Heart right ventricle (tissue), 16 donors: Measurements from ENCODE around the gene NUPR2. TPM values are rescaled to one million over a fixed set of nuclear protein-coding genes. Genes with fewer than 3 reads are reported as not detected.

Source experiments
- ATAC-seq, 8 donors: fragments of 200-7000 bp; cut with Tn5 transposase; one replicate each; pipeline ENCODE4 v1.9.1; 2020; ENCODE audit warnings: mild to moderate bottlenecking in 8 of 8, moderate library complexity in 8 of 8, moderate number of reproducible peaks in 1 of 8
- DNase-seq, 2 donors: peaks; one replicate each; pipeline ENCODE4 v3.0.0-alpha.2; 2020
- H3K27ac ChIP-seq, 10 donors: fragments of 200-600 bp; sonication (generic) in 2 of 10; one replicate each; pipeline versions ENCODE4 v1.5.0 to v1.8.0; 2020 to 2022; ENCODE audit warnings: mild to moderate bottlenecking in 3 of 10
- H3K27me3 ChIP-seq, 7 donors: fragments of 200-600 bp; one replicate each; pipeline ENCODE4 v1.8.0; 2021 to 2022; ENCODE audit warnings: mild to moderate bottlenecking in 2 of 7
- H3K36me3 ChIP-seq, 9 donors: fragments of 200-600 bp; sonication (generic) in 1 of 9; one replicate each; pipeline versions ENCODE4 v1.5.0 to v1.8.0; 2020 to 2022; ENCODE audit warnings: mild to moderate bottlenecking in 2 of 9
- H3K4me1 ChIP-seq, 9 donors: fragments of 200-600 bp; sonication (generic) in 1 of 9; one replicate each; pipeline versions ENCODE4 v1.5.0 to v1.8.0; 2020 to 2022; ENCODE audit warnings: mild to moderate bottlenecking in 4 of 9
- H3K4me3 ChIP-seq, 10 donors: fragments of 200-600 bp; sonication (generic) in 2 of 10; one replicate each; pipeline versions ENCODE4 v1.5.0 to v1.8.0; 2020 to 2022; ENCODE audit warnings: mild to moderate bottlenecking in 7 of 10, moderate library complexity in 2 of 10
- H3K9me3 ChIP-seq, 11 donors: fragments of 200-600 bp in 10 of 11; sonication (generic) in 2 of 11; one replicate each; pipeline versions ENCODE4 v1.5.0 to v1.8.0; 2013 to 2022; ENCODE audit warnings: mild to moderate bottlenecking in 2 of 11, control low read depth in 1 of 11, moderate library complexity in 1 of 11
- WGBS, 2 donors: extraction: QIAGEN DNeasy Blood & Tissue Kit; methylation state at CpG; one replicate each; pipeline ENCODE4 v1.1.7; 2013; ENCODE audit warnings: inconsistent platforms in 1 of 2; 5-methylcytosine and 5-hydroxymethylcytosine counted together
- intact Hi-C, 10 donors: fragments of 100-400 bp; cut with DNase I; formaldehyde crosslinking; loops; one replicate each; pipeline versions ENCODE4 v1.11.1 to v1.14.2; 2022
- polyA plus RNA-seq, 2 donors: library from polyadenylated mRNA; stranded (reverse); fragments of 200-250 nt; gene quantifications; one replicate each; pipeline ENCODE4 v1.2.3, GENCODE V29; 2013
- total RNA-seq, 10 donors: library from RNA; stranded (reverse); fragmentation: NEBNext Ultra II Directional in 3 of 10; extraction: Animal tissue kit (Norgen Biotek cat#: 25700) in 3 of 10; gene quantifications; one replicate each; pipeline versions ENCODE4 v1.2.1 to v1.2.4, GENCODE V29; 2021 to 2023
- TF ChIP-seq, protein P1 (sequence below), 9 donors: fragments of 200-600 bp; sonication (generic) in 2 of 9; IDR thresholded peaks; one replicate each; pipeline versions ENCODE4 v1.5.0 to v1.8.0; 2021 to 2022; ENCODE audit warnings: antibody characterized with exemption in 9 of 9, mild to moderate bottlenecking in 5 of 9, moderate library complexity in 1 of 9
- donor health status: Arrhythmogenic right ventricular cardiomyopathy.
- donor health status: ischemic (EF 13 %, LVEDD 7.1; RV severe dilation, severe dysfunction).
- donor health status: healthy with polysubstance abuse.
- donor health status: DM: no; HTN: yes; CAD: no.
- donor health status: DM: no; HTN: no; CAD: no.
- donor health status: ischemic (EF 25% LVEDD 6.9; RV normal size, moderate dysfunction).
- donor health status: ischemic (EF 25% LVEDD 5.7; RV mildly dilated, moderate dysfunction).
- donor health status: healthy.
- donor health status: DM: yes; HTN: yes; CAD: no.
- donor health status: Ischemic cardiomyopathy.
- donor health status: ischemic (EF 35%, LVEDD 5.7; RV mildly dilated, moderate dysfunction).
- donor health status: nonischemic (EF 11% LVEDD 7.7; RV severe dilation, severe dysfunction).
- donor health status: DM: yes; HTN: yes; CAD: no.
- donor health status: PGD.
- donor health status: ischemic (EF 29% LVEDD 5.4; RV normal size, mild dysfunction).
- donor health status: nonischemic (EF 23%, LVEDD 6.1; RV moderate dilation, normal function).

Gene NUPR2
- total and polyA plus RNA-seq, 12 donors = not detected

DNA sequence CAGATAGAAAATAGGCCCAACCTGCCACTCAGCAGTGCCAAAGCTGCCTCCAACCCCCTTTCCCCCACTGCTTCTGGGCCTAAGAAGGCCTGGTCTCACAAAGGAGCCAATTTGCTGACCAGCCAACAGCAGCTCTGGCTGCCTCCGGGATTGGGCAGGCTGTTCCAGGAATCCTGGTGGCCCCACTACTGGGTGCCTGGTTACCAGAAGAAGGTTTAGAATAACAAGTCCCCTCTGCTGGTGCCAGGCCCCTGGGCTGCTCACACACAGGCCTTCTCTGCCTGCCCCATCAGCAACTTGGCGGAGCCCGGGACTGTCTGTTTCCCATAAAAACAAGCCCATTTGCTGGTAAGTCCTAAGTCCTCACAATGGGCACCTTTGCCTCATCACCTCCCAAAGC, 24.6 kb downstream of the NUPR2 start:
- TF ChIP-seq, protein P1, sequence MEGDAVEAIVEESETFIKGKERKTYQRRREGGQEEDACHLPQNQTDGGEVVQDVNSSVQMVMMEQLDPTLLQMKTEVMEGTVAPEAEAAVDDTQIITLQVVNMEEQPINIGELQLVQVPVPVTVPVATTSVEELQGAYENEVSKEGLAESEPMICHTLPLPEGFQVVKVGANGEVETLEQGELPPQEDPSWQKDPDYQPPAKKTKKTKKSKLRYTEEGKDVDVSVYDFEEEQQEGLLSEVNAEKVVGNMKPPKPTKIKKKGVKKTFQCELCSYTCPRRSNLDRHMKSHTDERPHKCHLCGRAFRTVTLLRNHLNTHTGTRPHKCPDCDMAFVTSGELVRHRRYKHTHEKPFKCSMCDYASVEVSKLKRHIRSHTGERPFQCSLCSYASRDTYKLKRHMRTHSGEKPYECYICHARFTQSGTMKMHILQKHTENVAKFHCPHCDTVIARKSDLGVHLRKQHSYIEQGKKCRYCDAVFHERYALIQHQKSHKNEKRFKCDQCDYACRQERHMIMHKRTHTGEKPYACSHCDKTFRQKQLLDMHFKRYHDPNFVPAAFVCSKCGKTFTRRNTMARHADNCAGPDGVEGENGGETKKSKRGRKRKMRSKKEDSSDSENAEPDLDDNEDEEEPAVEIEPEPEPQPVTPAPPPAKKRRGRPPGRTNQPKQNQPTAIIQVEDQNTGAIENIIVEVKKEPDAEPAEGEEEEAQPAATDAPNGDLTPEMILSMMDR (IDR thresholded peaks at IDR 0.05) = no peak
- Histone ChIP-seq H3K27me3 (no peaks in the 10 kb centered on the region), H3K4me3 (peak overlapping the region in 8 of 10 donors; percentile 25 to 49 (median 42)), H3K4me1 (peaks cover 3 to 33% (median 25%) of the 10 kb centered on the region in 9 donors), H3K27ac (peak overlapping the region; percentile 74 to 92 (median 84)), H3K9me3 (no peaks in the 10 kb centered on the region), H3K36me3 (peaks cover 0 to 30% (median 12%) of the 10 kb centered on the region in 9 donors)
- intact Hi-C loops = loop anchor here in 1 of 10 donors (1.0 kb wide), 1 partner anchor 12 kb away; no protein-coding TSS in a partner anchor
- ATAC-seq = peak; percentile 78 to 95 (median 90)
- 51 to 63% methylated on average over 3 of the region's 3 CpGs for WGBS, 2 donors
- DNase-seq = peak; percentile 70 to 78

DNA sequence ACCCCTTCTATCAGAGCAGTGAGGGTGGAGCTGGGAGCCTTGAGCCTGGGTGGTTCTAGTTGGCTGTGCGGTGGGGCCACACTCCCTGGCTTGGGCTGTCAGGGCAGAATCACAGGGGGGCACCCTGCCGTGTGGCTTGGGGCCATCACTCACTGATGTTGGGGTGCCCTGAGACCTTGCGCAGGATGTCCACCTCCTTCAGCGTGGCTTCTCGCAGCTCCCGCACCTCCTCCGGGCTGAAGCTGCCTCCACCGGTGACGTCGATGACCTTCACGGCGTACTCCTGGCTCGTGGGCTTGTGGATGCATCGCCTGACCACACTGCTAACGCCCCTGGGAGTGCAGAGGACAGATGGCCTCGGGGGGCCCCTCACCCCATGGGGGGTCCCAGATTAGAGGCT, 28.8 kb downstream of the NUPR2 start:
- DNase-seq (no peak), ATAC-seq (no peak)
- Histone ChIP-seq H3K4me1 (peaks cover 4 to 37% (median 21%) of the 10 kb centered on the region in 9 donors), H3K27me3 (no peaks in the 10 kb centered on the region), H3K4me3 (no peak overlapping the region), H3K36me3 (peaks cover 0 to 60% (median 21%) of the 10 kb centered on the region in 9 donors), H3K27ac (no peak overlapping the region), H3K9me3 (no peaks in the 10 kb centered on the region)
- 85 to 93% methylated on average over 16 of the region's 16 CpGs for WGBS, 2 donors
- intact Hi-C loops = no loop called here
- TF ChIP-seq, protein P1 (IDR thresholded peaks at IDR 0.05) = no peak

DNA sequence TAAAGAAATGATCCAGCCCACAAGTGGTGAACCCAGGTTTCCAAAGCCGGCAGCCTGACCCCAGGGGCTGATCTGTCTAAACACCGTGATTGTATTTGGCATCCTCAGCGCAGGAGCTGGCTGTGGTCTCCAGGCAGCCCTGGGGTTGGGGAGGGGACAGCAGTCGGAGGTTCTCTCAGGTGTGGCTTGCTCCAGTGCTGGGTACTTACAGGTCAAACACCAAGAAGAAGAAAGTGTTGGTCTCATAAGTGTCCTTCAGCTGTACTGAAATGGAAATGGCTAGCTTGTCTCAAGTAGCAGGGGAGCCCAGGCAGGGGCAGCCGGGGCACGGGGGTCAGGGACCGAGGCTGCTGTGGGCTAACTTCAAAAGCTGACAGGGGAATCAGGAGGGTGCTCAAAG, 29.5 kb downstream of the NUPR2 start:
- H3K4me3 ChIP-seq = no peak overlapping the region
- H3K27ac ChIP-seq = no peak overlapping the region
- TF ChIP-seq, protein P1 (IDR thresholded peaks at IDR 0.05) = no peak
- peaks cover 0 to 65% (median 22%) of the 10 kb centered on the region in 9 donors for H3K36me3 ChIP-seq
- intact Hi-C loops = no loop called here
- H3K4me1 ChIP-seq = peaks cover 4 to 31% (median 15%) of the 10 kb centered on the region in 9 donors
- ATAC-seq (no peak), DNase-seq (no peak)
- no peaks in the 10 kb centered on the region for H3K27me3 ChIP-seq
- H3K9me3 ChIP-seq = no peaks in the 10 kb centered on the region
- 95% methylated on average over 7 of the region's 7 CpGs for WGBS, 2 donors

DNA sequence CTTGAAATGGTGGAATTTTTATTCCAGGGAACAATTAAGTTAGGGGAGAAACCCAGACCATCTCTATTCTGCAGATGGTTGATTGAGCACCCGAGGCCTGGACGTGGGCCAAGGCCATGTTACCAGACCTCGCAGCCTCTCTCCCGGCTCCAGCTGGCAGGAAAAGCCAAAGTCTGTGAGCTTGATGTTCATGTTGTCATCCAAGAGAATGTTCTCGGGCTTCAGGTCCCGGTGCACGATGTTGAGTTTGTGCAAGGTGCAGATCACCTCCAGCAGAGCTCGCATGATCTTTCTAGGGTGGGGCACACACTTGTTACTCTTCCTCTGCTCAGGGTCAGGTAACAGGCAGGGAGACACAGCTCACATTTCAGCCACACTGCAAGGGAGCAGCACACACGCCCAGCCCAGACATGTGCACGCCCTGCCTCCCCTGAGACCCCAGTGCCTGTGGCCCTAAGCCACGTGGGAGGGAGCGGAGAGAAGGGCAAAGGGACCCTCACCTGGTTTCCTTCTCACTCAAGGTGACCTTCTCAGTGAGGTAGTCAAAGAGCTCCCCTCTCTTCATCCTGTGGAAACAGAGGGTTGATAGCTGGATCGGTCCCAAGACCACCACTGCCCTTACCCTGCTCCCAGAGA, 32.9 kb downstream of the NUPR2 start:
- ATAC-seq (peak in 6 of 8 donors; percentile 16 to 54 (median 28)), DNase-seq (peak; percentile 54 to 72)
- TF ChIP-seq, protein P1 (IDR thresholded peaks at IDR 0.05) = no peak
- peaks cover 0 to 70% (median 19%) of the 10 kb centered on the region in 9 donors for H3K36me3 ChIP-seq
- H3K27me3 ChIP-seq = no peaks in the 10 kb centered on the region
- H3K4me3 ChIP-seq = no peak overlapping the region
- peaks cover 20 to 43% (median 30%) of the 10 kb centered on the region in 9 donors for H3K4me1 ChIP-seq
- intact Hi-C loops = no loop called here
- H3K27ac ChIP-seq = peak overlapping the region in 7 of 10 donors; percentile 4 to 57 (median 33)
- no peaks in the 10 kb centered on the region for H3K9me3 ChIP-seq
- 38 to 47% methylated on average over 13 of the region's 13 CpGs for WGBS, 2 donors
